H1 (cell line): ENCODE data around the gene OR51B5. TPM values are rescaled to one million over a fixed set of nuclear protein-coding genes. Genes with fewer than 3 reads are reported as not detected.

Experiments
- KDM1A ChIP-seq: fragments of 200-600, 300-600 bp; sonication (generic); IDR thresholded peaks from 2 replicates; pipeline ENCODE4 v1.7.1; 2016; ENCODE audit warnings: mild to moderate bottlenecking, low read length, borderline replicate concordance
- SIX5 ChIP-seq: IDR thresholded peaks from 2 replicates; pipeline ENCODE4 v1.6.1; 2011; ENCODE audit warnings: mild to moderate bottlenecking, low read depth, low read length
- TCF12 ChIP-seq: IDR thresholded peaks from 2 replicates; pipeline ENCODE4 v1.6.1; 2011; ENCODE audit warnings: low read depth, mild to moderate bottlenecking, low read length
- polyA plus RNA-seq, 7 experiments: library from polyadenylated mRNA; depleted of rRNA in 3 of 7; stranded (reverse) in 5 of 7; unstranded in 2 of 7; fragments of >200 nt in 5 of 7; fragments of 200-250 nt in 2 of 7; gene quantifications; 1 replicate in 5 of 7; 2 replicates in 1 of 7; 4 replicates in 1 of 7; pipeline versions ENCODE4 v1.2.1 to v1.2.3, GENCODE V29; 2011 to 2013; ENCODE audit warnings: missing spikeins in 2 of 7, mixed read lengths in 2 of 7
- total RNA-seq: library from RNA; stranded (reverse); fragmentation: NEBNext Ultra II Directional; extraction: Animal tissue kit (Norgen Biotek cat#: 25700); gene quantifications from 2 replicates; pipeline ENCODE4 v1.2.1, GENCODE V29; 2021
- TF ChIP-seq, protein P1 (sequence below), 3 experiments: IDR thresholded peaks; 1 replicate in 2 of 3; 2 replicates in 1 of 3; pipeline versions ENCODE4 v1.5.1 to v1.6.1; 2011; ENCODE audit warnings: low read length in 3 of 3, mild to moderate bottlenecking in 3 of 3, inconsistent platforms in 2 of 3, low read depth in 1 of 3, moderate library complexity in 1 of 3; ENCODE audit not compliant: insufficient read depth in 1 of 3; ENCODE audit errors: control extremely low read depth in 1 of 3

OR51B5 gene
- total and polyA plus RNA-seq, 2 of the 8 experiments (the other 6 are each of a cell fraction or from before 2014, with no cell fraction given), result not detected

DNA sequence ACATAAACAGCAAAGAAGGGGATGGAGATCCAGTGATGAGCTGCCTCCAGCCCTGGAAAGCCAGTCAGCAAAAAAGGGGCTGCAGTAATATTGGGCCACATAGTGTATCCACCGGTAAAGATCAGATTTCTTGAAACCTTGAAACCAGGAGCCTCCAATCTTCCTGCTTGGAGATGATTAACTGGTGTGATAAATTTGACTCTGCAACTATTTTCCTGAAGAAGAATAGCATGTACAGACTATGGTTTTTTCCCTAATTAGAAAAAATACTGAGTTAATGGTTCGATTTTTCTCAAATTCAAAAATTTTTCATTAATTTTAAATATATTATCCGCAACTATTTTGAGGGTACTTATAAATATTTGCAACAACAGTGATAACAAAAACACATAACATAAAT is 19.1 kb downstream of the OR51B5 start, which contains the start of gene OR51B2 (continued):
- TF ChIP-seq, protein P1, sequence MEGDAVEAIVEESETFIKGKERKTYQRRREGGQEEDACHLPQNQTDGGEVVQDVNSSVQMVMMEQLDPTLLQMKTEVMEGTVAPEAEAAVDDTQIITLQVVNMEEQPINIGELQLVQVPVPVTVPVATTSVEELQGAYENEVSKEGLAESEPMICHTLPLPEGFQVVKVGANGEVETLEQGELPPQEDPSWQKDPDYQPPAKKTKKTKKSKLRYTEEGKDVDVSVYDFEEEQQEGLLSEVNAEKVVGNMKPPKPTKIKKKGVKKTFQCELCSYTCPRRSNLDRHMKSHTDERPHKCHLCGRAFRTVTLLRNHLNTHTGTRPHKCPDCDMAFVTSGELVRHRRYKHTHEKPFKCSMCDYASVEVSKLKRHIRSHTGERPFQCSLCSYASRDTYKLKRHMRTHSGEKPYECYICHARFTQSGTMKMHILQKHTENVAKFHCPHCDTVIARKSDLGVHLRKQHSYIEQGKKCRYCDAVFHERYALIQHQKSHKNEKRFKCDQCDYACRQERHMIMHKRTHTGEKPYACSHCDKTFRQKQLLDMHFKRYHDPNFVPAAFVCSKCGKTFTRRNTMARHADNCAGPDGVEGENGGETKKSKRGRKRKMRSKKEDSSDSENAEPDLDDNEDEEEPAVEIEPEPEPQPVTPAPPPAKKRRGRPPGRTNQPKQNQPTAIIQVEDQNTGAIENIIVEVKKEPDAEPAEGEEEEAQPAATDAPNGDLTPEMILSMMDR (IDR thresholded peaks at IDR 0.05; ENCODE audit: control extremely low read depth in 1 of 3, insufficient read depth in 1 of 3, low read depth in 1 of 3, low read length in 3 of 3), result no peak
- TF ChIP-seq KDM1A (no peak), TCF12 (no peak), SIX5 (no peak)
